GM13976 (cell line): Measurements from ENCODE around the gene HLA-B.

Experiments used
- DNase-seq: peaks from one replicate; pipeline ENCODE4 v3.0.0; 2012; ENCODE audit warnings: low spot score
- CTCF ChIP-seq: IDR thresholded peaks from 2 replicates; pipeline ENCODE4 v1.5.1; 2012; ENCODE audit warnings: borderline replicate concordance, mild to moderate bottlenecking; ENCODE audit not compliant: insufficient read depth; ENCODE audit errors: extremely low read depth, missing control alignments, control extremely low read depth
- in situ Hi-C: fragments of 300-500 bp; cut with MboI; formaldehyde crosslinking; loops from one replicate; pipeline ENCODE4 v1.12.0; 2022; ENCODE audit warnings: low sequenced_read_pairs, mixed read lengths, inconsistent platforms; ENCODE audit not compliant: unreplicated experiment

Gene HLA-B

GRCh38 chr6:31353384-31353945 lies 3.5 kb downstream of the HLA-B start:
- in situ Hi-C loops = loop anchor here (5.0 kb wide), 1 partner anchor 86 kb away; no protein-coding TSS in a partner anchor
- no peak for DNase-seq
- no peak for TF ChIP-seq CTCF

- DNase-seq = no peak
- in situ Hi-C loops = loop anchor here (5.0 kb wide), 1 partner anchor 86 kb away; no protein-coding TSS in a partner anchor
- TF ChIP-seq CTCF = no peak
Observed at GRCh38 chr6:31352683-31353383, 4.1 kb downstream of the HLA-B start.

GRCh38 chr6:31352310-31352682 lies 4.7 kb downstream of the HLA-B start:
- no peak for DNase-seq
- in situ Hi-C loops = loop anchor here (5.0 kb wide), 1 partner anchor 85 kb away; no protein-coding TSS in a partner anchor
- no peak for TF ChIP-seq CTCF

GRCh38 chr6:31351401-31352309 lies 5.3 kb downstream of the HLA-B start:
- in situ Hi-C loops = loop anchor here (5.0 kb wide), 1 partner anchor 84 kb away; no protein-coding TSS in a partner anchor
- TF ChIP-seq CTCF = no peak
- no peak for DNase-seq

- in situ Hi-C loops = loop anchor here (5.0 kb wide), 1 partner anchor 84 kb away; no protein-coding TSS in a partner anchor
- no peak for DNase-seq
- no peak for TF ChIP-seq CTCF
Observed at GRCh38 chr6:31351033-31351380, 6.0 kb downstream of the HLA-B start.

- no peak for TF ChIP-seq CTCF
- in situ Hi-C loops = loop anchor here (5.0 kb wide), 1 partner anchor 83 kb away; no protein-coding TSS in a partner anchor
- DNase-seq = no peak
Observed at GRCh38 chr6:31350196-31351032, 6.6 kb downstream of the HLA-B start.
